Inflammatory macrophage treated with lipopolysaccharide for 1 hour (primary cell): ENCODE results near the gene BANP.
"Not testable (repeated sequence)": the region's sequence is repeated elsewhere in the genome, so short reads cannot be mapped to it uniquely, and the experiment has no call there.

Experiments
- DNase-seq, 2 donors: peaks; one replicate each; pipeline ENCODE4 v3.0.0-alpha.2; 2020 to 2022

The BANP gene

DNA sequence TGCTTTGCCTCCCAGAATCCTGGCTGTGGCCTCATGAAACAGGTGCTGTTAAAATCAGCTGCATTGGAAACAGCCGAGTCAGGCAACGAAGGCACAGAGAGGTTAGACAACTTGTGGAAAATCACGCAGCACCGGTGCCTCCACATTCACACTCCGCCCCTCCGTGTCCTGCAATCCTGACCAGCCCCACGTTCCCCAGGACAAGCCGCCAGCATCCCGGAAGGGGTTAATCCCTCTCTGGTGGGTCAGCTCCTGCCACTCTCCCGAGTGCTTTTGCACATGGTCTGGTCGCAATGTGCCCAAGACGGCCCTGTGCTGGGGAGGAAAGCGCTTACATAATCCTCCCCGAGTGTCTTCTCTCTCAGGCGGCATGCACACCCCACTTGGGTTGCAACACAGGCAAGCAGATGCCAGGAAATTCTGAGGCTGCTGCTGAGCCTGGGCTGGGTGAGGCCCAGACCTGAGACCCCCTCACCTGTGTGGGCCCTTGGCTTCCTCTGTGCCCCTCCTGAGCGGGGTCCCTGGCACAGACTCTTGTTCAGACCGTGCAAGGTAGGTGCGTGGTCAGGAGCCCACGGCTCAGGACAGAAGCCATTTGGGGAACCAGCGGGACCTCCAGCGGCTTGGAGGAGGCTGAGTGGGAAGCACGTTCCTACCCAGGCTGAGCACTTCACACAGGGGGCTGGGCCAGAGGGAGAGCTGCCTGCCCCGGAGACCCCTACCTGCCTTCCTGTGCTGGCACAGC, 138.6 kb downstream of the BANP start:
- peak; percentile 56 to 70 for DNase-seq

DNA sequence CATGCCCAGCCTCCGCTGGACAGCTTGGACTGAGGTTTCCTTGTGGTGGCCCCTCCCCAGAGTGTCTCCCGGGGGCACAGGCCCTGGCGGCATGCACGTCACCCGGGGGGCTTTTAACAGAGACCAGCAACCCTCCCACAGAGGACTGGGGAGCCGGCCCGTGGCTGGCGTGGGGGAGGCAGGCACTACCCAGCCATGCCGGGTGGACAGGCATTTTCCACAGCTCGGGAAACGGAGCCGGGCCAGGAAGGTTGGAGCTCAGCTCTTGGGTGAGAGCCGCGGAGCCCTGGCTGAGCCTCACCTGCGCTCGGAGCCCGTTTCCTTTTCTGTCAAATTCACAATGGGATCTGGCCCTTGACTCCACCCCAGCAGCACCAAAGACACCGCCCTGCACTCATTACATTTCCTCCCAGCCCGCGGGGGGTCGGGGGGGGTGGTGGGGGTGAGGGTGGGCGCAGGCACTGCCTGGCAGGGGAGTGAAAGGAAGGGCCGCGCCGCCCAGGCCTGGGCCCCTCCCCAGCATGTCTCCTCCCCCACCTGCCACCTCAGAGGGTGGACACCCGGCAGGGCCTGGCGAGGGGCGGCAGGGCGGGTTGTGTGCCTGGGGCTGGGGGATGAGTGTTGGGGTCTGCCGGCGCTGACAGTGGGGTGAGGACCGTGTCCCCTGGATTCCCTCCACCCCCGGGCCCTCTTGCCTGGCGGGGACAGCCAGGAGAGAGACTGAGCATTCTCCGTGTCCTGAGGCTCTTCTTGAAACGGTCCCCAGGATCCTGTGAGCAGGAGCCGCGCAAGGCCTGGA, 139.3 kb downstream of the BANP start:
- not testable (repeated sequence) for DNase-seq

- not testable (repeated sequence) for DNase-seq
These were observed 140.2 kb downstream of the BANP start for GRCh38 chr16:88091221-88091971.

GRCh38 chr16:88091972-88092302, 140.7 kb downstream of the BANP start:
- peak; percentile 4 to 31 for DNase-seq

DNA sequence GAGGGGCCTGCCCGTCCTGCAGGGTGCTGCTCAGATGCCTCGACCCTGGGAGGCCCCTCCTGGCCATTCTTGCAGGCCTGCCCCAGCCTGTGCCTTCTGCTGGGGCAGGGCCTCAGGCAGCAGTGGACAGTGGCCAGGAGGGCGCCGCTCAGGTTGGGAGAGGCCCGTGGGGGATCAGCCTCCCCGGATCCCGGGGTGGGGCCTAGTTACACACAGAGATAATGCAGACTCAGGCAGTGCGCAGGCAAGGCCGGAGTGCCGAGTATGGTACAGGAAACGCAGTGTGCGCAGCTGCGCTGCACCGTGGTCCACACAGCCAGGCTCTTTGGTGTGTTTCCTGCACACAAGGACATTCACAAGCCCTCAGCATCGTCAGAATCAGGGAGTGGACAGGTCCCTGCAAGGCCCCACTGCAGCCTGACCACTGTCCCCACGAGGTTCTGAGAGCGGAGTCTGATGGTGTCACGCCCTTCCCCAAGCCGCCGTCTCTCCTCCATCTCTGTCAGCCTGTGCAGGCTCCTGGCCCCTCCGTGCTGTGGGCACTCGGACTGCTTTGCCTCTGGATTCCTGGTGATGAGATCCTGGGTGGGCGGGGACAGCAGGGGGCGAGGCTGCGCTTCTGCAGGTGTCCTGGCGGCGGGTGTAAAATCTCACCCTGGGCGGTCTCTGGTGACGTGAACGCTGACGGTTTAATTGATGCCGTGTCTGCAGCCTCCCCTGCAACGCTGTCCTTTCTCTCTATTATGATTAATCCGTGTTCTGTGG, 141.7 kb downstream of the BANP start:
- DNase-seq = not testable (repeated sequence)

DNA sequence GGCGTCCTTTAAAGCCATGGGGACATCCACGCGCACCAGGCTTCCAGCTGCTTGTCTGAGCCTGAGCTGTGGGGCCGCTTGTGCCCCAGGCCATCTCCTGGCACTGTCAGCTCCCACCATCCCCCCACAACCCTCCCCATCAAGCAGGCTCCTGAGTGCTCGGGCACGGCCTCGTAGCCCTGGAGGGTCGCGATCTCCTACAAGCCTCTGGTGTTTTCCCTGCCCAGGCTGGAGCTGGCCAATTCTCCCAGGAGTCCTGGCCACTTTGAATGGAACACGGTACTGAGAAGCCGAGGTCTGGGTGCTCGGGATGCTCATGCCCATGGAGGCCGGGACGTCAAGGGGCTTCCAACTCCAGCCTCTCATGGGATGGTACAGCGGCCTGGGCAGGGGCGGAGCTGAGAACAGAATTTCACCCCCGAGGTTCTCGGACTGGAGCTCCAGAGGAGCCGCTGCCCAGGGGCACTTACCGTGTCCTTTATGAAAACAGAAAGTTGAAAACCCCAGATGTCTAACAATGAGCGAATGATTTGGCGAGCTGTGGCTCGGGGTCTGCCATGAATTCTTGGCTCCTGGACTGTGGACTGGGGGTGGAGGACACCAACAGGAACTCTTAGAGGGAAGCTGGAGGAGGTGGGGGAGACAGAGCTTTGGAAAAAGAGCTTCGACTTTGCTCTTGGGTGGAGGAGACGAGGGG, 142.5 kb downstream of the BANP start:
- DNase-seq = not testable (repeated sequence)

DNA sequence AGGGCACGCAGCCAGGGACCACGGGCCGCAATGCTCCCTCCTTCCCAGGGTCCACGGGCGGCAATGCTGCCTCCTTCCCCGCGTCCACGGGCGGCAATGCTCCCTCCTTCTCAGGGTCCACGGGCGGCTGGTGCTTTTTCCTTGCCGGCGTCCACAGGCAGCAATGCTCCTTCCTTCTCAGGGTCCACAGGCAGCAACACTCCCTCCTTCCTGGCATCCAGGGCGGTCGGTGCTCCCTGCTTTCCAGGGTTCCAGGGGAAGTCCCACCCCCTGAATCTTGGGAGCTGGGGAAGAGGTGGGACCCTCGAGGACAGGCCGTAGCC, 143.0 kb downstream of the BANP start:
- DNase-seq = not testable (repeated sequence)

DNA sequence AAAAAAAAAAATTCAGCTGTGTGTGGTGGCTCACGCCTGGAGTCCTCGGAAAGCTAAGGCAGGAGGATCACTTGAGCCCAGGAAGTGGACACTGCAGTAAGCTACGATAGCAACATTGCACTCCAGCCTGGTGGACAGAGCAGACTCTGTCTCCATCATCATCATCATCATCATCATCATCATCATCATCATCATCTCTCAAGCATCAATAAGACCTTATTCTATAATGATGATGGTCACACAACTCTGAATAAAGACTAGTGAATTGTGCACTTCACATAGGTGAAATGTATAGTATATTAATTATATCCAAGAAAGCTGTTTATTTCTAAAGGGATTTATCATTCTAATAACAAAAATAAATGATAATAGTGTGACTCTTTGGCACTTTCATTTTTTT, 143.7 kb downstream of the BANP start:
- DNase-seq = not testable (repeated sequence)

DNA sequence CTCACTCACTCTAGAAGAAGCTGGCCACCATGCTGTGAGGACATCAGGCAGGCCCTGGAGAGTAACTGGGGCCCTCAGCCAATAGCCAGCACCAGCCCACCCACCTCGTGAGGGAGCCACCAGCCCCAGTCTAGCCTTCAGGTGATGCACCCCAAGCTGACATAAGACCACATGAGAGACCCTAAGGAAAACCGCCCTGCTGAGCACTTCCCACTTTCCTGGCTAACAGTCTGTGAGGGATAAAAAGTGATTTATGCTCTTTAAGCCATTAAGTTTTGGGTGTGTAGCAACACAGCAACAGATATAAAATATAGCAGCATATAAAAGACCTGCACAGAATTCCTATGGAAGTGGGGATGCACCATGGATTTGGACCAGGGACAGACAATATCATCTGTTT, 145.4 kb downstream of the BANP start:
- not testable (repeated sequence) for DNase-seq

- DNase-seq = not testable (repeated sequence)
These were observed 147.7 kb downstream of the BANP start for GRCh38 chr16:88098731-88099562.

DNA sequence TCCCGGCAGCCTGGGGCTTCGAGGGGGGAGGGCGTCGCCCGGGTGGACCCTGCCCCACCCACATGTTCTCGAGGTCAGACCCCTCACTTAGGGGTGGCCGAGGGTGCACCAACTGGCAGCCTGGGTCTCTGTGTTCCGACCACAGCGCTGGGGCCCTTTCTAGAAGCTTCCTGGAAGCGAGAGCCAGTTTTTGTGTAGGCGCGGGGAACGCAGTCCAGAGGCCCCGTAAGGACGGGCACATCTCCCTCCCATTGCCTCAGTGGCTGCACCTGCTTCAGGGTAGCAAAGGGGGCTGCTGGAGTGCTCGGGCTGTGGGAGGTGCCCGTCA, 148.3 kb downstream of the BANP start:
- DNase-seq = no peak

- not testable (repeated sequence) for DNase-seq
These were observed 148.7 kb downstream of the BANP start for GRCh38 chr16:88099956-88100355.

GRCh38 chr16:88100801-88101622, 149.8 kb downstream of the BANP start:
- not testable (repeated sequence) for DNase-seq

DNA sequence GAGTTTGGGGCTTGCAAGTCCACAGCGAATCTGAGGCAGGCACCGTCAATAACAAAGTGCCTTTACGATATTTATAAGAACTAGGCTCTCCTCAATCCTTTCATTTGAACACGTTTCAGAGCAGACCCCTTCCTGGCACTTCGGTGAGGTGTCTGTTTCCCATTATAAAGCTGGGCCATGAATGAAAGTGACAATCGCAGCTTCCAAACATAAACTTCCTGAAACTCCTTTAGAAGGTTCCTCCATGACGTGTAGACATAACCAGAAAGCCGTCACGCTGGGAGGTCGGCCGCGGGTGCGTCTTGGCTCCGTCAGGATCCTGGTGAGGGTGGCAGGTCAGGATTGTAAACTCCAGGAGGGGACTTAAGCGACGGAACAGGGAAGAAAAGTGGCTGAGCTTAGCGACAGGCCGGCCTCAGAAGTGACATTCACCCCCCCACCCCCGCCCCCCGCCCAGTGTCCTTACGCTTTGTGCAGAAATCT, 150.4 kb downstream of the BANP start:
- DNase-seq = peak in 1 of 2 donors; percentile 6

GRCh38 chr16:88102597-88102996, 151.4 kb downstream of the BANP start:
- DNase-seq = no peak

DNA sequence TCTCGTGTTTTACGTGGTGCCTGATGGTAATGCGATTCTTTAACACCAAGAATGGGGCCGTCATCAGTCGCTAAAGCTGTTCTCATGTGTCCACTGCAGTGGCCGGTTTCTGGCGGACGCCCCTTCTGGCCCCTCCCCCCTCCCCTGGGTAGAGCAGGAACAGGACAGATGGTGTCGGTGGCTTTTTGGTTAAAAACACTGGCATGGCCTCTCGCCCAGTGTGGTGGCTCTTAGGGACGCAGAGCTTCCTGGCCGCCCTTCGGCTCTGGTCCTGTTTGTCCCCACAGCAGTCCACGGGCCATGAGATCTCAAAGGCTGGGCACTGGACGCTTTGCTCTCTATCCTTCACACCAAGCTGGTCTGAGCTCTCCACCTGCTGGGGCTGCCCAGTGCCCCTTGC, 151.8 kb downstream of the BANP start:
- DNase-seq = no peak

- no peak for DNase-seq
These were observed 152.5 kb downstream of the BANP start for GRCh38 chr16:88103581-88104188.

GRCh38 chr16:88104363-88104762, 153.1 kb downstream of the BANP start:
- not testable (repeated sequence) for DNase-seq

- DNase-seq = not testable (repeated sequence)
These were observed 154.4 kb downstream of the BANP start for GRCh38 chr16:88105574-88106140.
